SU-DHL-6 (cell line): Measurements from ENCODE around the gene FHOD3.

Experiments
- CTCF ChIP-seq: fragments of 200-600 bp; sonication (generic); IDR thresholded peaks from one replicate; pipeline ENCODE4 v1.5.1; 2017; ENCODE audit warnings: antibody characterized with exemption, mild to moderate bottlenecking, low read length, moderate library complexity; ENCODE audit not compliant: insufficient read depth, poor library complexity, severe bottlenecking
- EZH2phosphoT487 ChIP-seq: fragments of 200-600 bp; sonication (generic), shearing (Covaris generic); conservative IDR thresholded peaks from 2 replicates; pipeline ENCODE4 v1.6.1; 2018; ENCODE audit warnings: mild to moderate bottlenecking, antibody characterized with exemption, low read length, moderate library complexity, mixed read lengths

- no peak for TF ChIP-seq CTCF
- no peak for TF ChIP-seq EZH2phosphoT487
Measured at GRCh38 chr18:36328385-36328858, 30.9 kb downstream of the FHOD3 start.
